ENCODE data around the gene RPL38. TPM values are rescaled to one million over a fixed set of nuclear protein-coding genes. Genes with fewer than 3 reads are reported as not detected.

RPL38 gene
- polyA plus RNA-seq, 1 of the 3 experiments (the other 2 are of a cell fraction): 4,154 TPM

GRCh38 chr17:74156878-74157277 is 46.6 kb upstream of the RPL38 start:
- Histone ChIP-seq H4K20me1 (ENCODE audit: insufficient read depth) (no peaks in the 10 kb centered on the region), H3K4me2 (no peak overlapping the region), H3K9ac (no peak overlapping the region), H3K9me3 (no peaks in the 10 kb centered on the region), H3K4me3 (ENCODE audit: low read depth in 2 of 2, low read length in 1 of 2) (no peak overlapping the region), H3K4me1 (ENCODE audit: control insufficient read depth in 1 of 2, insufficient read depth in 2 of 2, low read depth in 1 of 2, low read length in 1 of 2) (peaks cover 0 to 26% of the 10 kb centered on the region in 2 experiments; a peak in 2 of 4 replicates), H3K27ac (ENCODE audit: low read depth in 2 of 2, low read length in 1 of 2) (no peak overlapping the region), H3K27me3 (ENCODE audit: insufficient read depth) (no peaks in the 10 kb centered on the region), H2AFZ (ENCODE audit: low read depth) (no peak overlapping the region), H3K9me2 (no peaks in the 10 kb centered on the region), H3F3A (replicated peaks; ENCODE audit: insufficient read depth) (no peaks in the 10 kb centered on the region), H3K36me3 (replicated peaks in 1 of 2; ENCODE audit: control insufficient read depth in 1 of 2, insufficient read depth in 2 of 2, low read length in 1 of 2) (no peaks in the 10 kb centered on the region), H3K79me2 (ENCODE audit: insufficient read depth) (no peaks in the 10 kb centered on the region)
- POLR2A ChIA-PET: no interaction called here
- no peak for DNase-seq
- TF ChIP-seq MEF2A (IDR thresholded peaks at IDR 0.05; ENCODE audit: borderline replicate concordance, low read depth): no peak
- TF ChIP-seq CTCF (IDR thresholded peaks at IDR 0.05): no peak
- no peak for TF ChIP-seq ZBTB33 (IDR thresholded peaks at IDR 0.05; ENCODE audit: borderline replicate concordance, low read depth)
- TF ChIP-seq POLR2AphosphoS5 (IDR thresholded peaks at IDR 0.05; ENCODE audit: low read depth, low read length): no peak
- no peak for TF ChIP-seq GABPA (IDR thresholded peaks at IDR 0.05; ENCODE audit: low read depth)
- CTCF ChIA-PET: interaction anchor here (0.8 to 2.0 kb wide), 3 partner anchors 43 to 336 kb away, joined by 4 to 9 read pairs (median 5); no protein-coding TSS in a partner anchor
- WGBS (ENCODE audit: low lambda C conversion rate): 54% methylated on average over 6 of the region's 6 CpGs

GRCh38 chr17:74157366-74157765 is 46.1 kb upstream of the RPL38 start:
- H3K4me1 ChIP-seq (ENCODE audit: control insufficient read depth in 1 of 2, insufficient read depth in 2 of 2, low read depth in 1 of 2, low read length in 1 of 2): peaks cover 0 to 21% of the 10 kb centered on the region in 2 experiments; a peak in 2 of 4 replicates
- DNase-seq: no peak
- no peak overlapping the region for H3K27ac ChIP-seq (ENCODE audit: low read depth in 2 of 2, low read length in 1 of 2)
- CTCF ChIA-PET: interaction anchor here (0.8 to 3.0 kb wide), 4 partner anchors 19 to 337 kb away, joined by 4 to 11 read pairs (median 7); no protein-coding TSS in a partner anchor
- TF ChIP-seq SMC3 (IDR thresholded peaks at IDR 0.05; ENCODE audit: low read depth, low read length) (no peak), MXI1 (IDR thresholded peaks at IDR 0.05; ENCODE audit: low read depth, low read length) (no peak), USF1 (IDR thresholded peaks at IDR 0.05; ENCODE audit: borderline replicate concordance, low read depth) (no peak), FOXM1 (IDR thresholded peaks at IDR 0.05; ENCODE audit: low read depth) (no peak), EZH2phosphoT487 (IDR thresholded peaks at IDR 0.05; ENCODE audit: borderline replicate concordance, low read depth) (no peak), NFIC (IDR thresholded peaks at IDR 0.05; ENCODE audit: borderline replicate concordance) (no peak), NRF1 (IDR thresholded peaks at IDR 0.05; ENCODE audit: low read depth, low read length) (no peak), PBX3 (IDR thresholded peaks at IDR 0.05) (no peak), FOSL2 (IDR thresholded peaks at IDR 0.05; ENCODE audit: borderline replicate concordance, low read depth) (no peak), SIN3A (IDR thresholded peaks at IDR 0.05; ENCODE audit: borderline replicate concordance, low read depth, low read length) (no peak)
- H3K9me3 ChIP-seq: no peaks in the 10 kb centered on the region; the same call in 1 of the 2 replicates
- no peaks in the 10 kb centered on the region for H3K36me3 ChIP-seq (replicated peaks in 1 of 2; ENCODE audit: control insufficient read depth in 1 of 2, insufficient read depth in 2 of 2, low read length in 1 of 2)
- H3K4me2 ChIP-seq: no peak overlapping the region
- H3K79me2 ChIP-seq (ENCODE audit: insufficient read depth): no peaks in the 10 kb centered on the region
- no peak overlapping the region for H2AFZ ChIP-seq (ENCODE audit: low read depth)
- no peaks in the 10 kb centered on the region for H3K27me3 ChIP-seq (ENCODE audit: insufficient read depth)
- POLR2A ChIA-PET: no interaction called here
- no peaks in the 10 kb centered on the region for H3F3A ChIP-seq (replicated peaks; ENCODE audit: insufficient read depth)
- WGBS (ENCODE audit: low lambda C conversion rate): 46% methylated on average over 9 of the region's 9 CpGs
- no peak overlapping the region for H3K9ac ChIP-seq
- no peak overlapping the region for H3K4me3 ChIP-seq (ENCODE audit: low read depth in 2 of 2, low read length in 1 of 2)
- no peaks in the 10 kb centered on the region for H4K20me1 ChIP-seq (ENCODE audit: insufficient read depth)
- H3K9me2 ChIP-seq: no peaks in the 10 kb centered on the region

Measured in SK-N-SH (cell line).